Activated T-helper 1 cell treated with anti-CD3 and anti-CD28 coated beads, Interleukin-12 subunit alpha, Interleukin-12 subunit beta, Interleukin-2, Interleukin-4 antibody, amounts not matched to agents 30 ng/mL and 10 ng/mL and 1 ng/mL, durations not matched to agents 14 hours and 24 hours and 36 hours (primary cell): ENCODE measurements around the gene SSH2. TPM values are rescaled to one million over a fixed set of nuclear protein-coding genes. Genes with fewer than 3 reads are reported as not detected.
"Not testable (repeated sequence)": the region's sequence is repeated elsewhere in the genome, so short reads cannot be mapped to it uniquely, and the experiment has no call there.

ENCODE experiments used
- DNase-seq: peaks from one replicate; pipeline ENCODE4 v3.0.0; 2021; ENCODE audit warnings: low spot score
- H3K27ac Mint-ChIP-seq: one replicate; pipeline ENCODE4 v1.8.0; 2021; ENCODE audit warnings: mild to moderate bottlenecking, mixed read lengths
- H3K27me3 Mint-ChIP-seq: one replicate; pipeline ENCODE4 v1.8.0; 2022; ENCODE audit warnings: mild to moderate bottlenecking, moderate library complexity, mixed read lengths; ENCODE audit not compliant: insufficient read depth
- H3K36me3 Mint-ChIP-seq: one replicate; pipeline ENCODE4 v1.8.0; 2021; ENCODE audit warnings: low read depth, mixed read lengths
- H3K4me1 Mint-ChIP-seq: one replicate; pipeline ENCODE4 v1.8.0; 2021; ENCODE audit warnings: low read depth, mixed read lengths
- H3K4me3 Mint-ChIP-seq: one replicate; pipeline ENCODE4 v1.8.0; 2021; ENCODE audit warnings: mild to moderate bottlenecking, moderate library complexity, mixed read lengths
- H3K9me3 Mint-ChIP-seq: one replicate; pipeline ENCODE4 v1.8.0; 2021; ENCODE audit warnings: mixed read lengths
- intact Hi-C: fragments of 100-400 bp; cut with micrococcal nuclease; formaldehyde crosslinking; loops from one replicate; pipeline ENCODE4 v1.15.1; 2024
- total RNA-seq: library from RNA; stranded (reverse); gene quantifications from 2 replicates; pipeline ENCODE4 v1.2.3, GENCODE V29; 2022

The SSH2 gene
- total RNA-seq, 1 donor from 2014 or later: 43.6 TPM

DNA sequence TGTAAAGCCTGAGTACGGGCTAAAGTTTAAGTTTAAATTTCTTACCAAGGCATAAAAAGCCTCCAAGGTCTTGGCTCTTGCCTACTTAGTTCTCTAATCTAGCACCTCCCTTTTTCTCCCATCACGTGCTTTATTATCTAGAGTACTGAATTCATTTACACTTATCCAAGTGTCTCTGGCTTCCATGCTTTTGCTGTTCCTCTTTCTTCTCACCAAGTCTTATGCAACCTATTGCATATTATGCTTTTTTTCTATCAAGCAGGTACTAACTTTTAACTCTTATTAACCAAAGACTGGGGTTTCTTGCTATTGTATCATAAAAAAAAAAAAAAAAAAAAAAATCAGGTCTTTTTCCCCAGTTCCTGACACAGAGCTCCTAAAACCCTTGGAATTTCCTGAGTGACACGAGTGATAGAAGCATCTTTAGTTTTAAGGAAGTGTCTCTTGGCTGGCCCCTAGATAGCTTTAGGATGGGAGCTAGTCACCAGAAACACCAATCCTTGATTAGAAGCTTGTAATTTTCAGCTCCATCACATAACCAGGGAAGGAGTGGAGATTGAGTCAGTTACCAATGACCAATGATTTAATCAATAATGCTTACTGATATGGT, 44.9 kb downstream of the SSH2 start:
- intact Hi-C loops: no loop called here
- H3K36me3 Mint-ChIP-seq: peaks cover 8% of the 10 kb centered on the region
- H3K4me3 Mint-ChIP-seq: no peak overlapping the region
- H3K9me3 Mint-ChIP-seq: no peaks in the 10 kb centered on the region
- H3K27ac Mint-ChIP-seq: no peak overlapping the region
- H3K27me3 Mint-ChIP-seq: peaks cover 2% of the 10 kb centered on the region
- peaks cover 16% of the 10 kb centered on the region for H3K4me1 Mint-ChIP-seq
- no peak for DNase-seq

DNA sequence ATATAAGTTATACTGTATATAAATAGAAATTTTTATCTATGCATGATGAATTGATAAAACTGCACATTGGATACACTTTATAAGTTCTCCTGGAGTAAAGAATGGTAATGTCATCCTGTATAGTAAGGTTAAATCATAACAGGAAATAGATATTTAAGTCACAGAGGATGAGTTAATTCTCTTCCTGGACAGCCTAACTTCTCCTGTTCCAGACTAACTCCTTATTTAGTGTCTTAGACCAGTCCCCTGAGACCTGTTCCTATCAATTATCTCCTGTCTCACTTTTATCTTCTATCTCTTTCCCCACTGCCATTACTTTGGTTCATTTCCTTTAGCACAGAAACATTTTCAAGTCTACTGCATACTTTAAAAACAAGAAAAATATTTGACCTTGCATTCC, 46.5 kb downstream of the SSH2 start:
- intact Hi-C loops: no loop called here
- Mint-ChIP-seq H3K27me3 (peaks cover 2% of the 10 kb centered on the region), H3K27ac (peak overlapping the region; percentile 9), H3K9me3 (no peaks in the 10 kb centered on the region), H3K4me1 (peaks cover 16% of the 10 kb centered on the region), H3K4me3 (no peak overlapping the region), H3K36me3 (peaks cover 7% of the 10 kb centered on the region)
- no peak for DNase-seq

DNA sequence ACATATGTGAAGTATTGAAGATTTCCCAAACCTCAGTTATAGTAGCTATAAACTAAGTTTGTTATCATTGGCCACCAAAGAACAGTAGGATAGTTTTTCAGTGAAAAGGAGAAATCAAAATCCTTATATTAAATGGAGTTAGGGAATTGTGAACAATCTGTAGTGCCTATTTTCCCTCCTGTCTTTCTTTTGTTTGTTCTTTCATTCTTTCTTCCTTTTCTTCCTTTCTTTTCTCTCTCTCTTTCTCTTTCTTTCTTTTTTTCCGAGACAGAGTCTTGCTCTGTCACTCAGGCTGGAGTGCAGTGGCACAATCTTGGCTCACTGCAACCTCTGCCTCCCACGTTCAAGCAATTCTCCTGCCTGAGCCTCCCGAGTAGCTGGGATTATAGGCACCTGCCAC, 48.8 kb downstream of the SSH2 start:
- peaks cover 16% of the 10 kb centered on the region for H3K4me1 Mint-ChIP-seq
- no peaks in the 10 kb centered on the region for H3K9me3 Mint-ChIP-seq
- H3K27ac Mint-ChIP-seq: no peak overlapping the region
- intact Hi-C loops: no loop called here
- H3K27me3 Mint-ChIP-seq: peaks cover 2% of the 10 kb centered on the region
- H3K36me3 Mint-ChIP-seq: peaks cover 7% of the 10 kb centered on the region
- no peak overlapping the region for H3K4me3 Mint-ChIP-seq
- no peak for DNase-seq

DNA sequence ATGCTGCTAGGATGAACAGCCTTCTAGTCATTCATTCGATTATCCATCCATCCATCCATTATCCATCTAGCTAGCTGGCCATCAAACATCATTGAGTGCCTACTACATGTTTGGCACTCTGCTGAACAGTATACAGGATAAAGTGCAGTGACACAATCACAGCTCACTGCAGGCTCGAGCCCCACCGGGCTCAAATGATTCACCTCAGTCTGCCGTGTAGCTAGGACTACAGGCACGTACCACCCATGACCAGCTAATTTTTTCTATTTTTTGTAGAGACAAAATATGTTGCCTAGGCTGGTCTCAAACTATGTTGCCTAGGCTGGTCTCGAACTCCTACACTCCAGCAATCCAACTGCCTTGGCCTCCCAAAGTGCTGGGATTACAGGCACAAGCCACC, 50.0 kb downstream of the SSH2 start:
- Mint-ChIP-seq H3K4me1 (peaks cover 16% of the 10 kb centered on the region), H3K4me3 (no peak overlapping the region), H3K27me3 (peaks cover 2% of the 10 kb centered on the region), H3K27ac (no peak overlapping the region), H3K9me3 (no peaks in the 10 kb centered on the region), H3K36me3 (no peaks in the 10 kb centered on the region)
- intact Hi-C loops: no loop called here
- DNase-seq: no peak

DNA sequence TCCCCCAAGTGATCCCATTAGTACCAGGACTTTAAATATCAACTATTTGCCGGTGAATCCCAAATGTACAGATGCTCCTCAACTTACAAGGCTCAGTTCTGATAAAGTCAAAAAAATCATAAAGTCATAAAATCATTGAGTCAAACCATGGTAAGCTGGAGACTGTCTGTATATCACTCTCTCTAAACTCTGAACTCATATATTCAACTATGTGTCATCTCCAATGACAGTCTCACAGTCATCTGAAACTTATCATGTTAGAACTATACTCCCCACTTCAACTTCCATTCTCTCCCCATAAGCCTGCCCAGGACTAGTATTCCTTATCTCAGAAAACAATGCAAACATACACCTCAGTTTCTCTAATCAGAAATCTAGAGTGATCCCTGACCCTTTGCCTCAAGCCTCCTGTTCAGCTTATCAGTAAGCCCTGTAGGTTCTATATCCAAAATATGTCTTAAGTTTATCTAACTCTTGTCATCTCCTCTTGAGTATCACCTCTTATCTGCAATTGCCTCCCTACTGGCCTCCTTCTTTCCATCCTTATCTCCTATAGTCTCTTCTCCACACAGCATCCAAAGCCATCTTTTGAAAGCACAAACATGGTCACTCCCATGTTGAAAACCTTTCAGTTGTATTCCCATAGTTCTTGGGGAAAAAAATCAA, 55.0 kb downstream of the SSH2 start:
- intact Hi-C loops: no loop called here
- no peak for DNase-seq

DNA sequence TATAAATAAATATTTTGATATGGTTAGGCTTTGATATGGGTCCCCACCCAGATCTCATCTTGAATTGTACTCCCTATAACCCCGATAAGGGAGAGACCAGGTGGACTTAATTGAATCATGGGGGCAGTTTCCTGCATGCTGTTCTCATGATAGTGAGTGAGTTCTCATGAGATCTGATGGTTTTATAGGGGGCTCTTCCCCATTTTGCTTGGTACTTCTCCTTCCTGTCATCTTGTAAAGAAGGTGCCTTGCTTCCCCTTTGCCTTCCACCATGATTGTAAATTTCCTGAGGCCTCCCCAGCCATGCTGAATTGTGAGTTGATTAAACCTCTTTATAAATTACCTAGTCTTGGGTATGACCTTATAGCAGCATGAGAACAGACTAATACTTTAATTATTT, 55.7 kb downstream of the SSH2 start:
- H3K27ac Mint-ChIP-seq, H3K27me3 Mint-ChIP-seq, H3K4me3 Mint-ChIP-seq, DNase-seq, H3K36me3 Mint-ChIP-seq, H3K9me3 Mint-ChIP-seq, H3K4me1 Mint-ChIP-seq, intact Hi-C loops: not testable (repeated sequence)

More for the DNA sequence above, 55.0 kb downstream of the SSH2 start:
- Mint-ChIP-seq H3K9me3 (no peaks in the 10 kb centered on the region), H3K36me3 (no peaks in the 10 kb centered on the region), H3K27me3 (peaks cover 1% of the 10 kb centered on the region), H3K4me1 (no peaks in the 10 kb centered on the region), H3K4me3 (no peak overlapping the region), H3K27ac (no peak overlapping the region)

DNA sequence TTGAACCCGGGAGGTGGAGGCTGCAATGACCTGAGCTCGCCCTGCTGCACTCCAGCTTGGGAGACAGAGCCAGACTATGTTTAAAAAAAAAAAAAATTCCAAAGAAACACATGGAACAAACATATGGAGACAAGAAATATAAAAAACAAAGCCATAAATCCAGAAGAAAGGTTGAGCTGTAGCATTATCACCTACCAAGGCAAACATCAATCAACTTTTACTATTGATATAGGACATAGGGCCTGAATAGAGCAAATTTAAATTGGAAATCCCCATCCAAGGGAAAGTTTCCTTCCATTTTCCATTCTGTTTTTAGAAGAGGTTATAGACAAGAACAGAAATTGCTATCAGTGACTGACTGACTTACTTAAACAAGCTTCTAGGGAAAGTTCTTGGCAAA, 56.6 kb downstream of the SSH2 start:
- intact Hi-C loops: no loop called here

DNA sequence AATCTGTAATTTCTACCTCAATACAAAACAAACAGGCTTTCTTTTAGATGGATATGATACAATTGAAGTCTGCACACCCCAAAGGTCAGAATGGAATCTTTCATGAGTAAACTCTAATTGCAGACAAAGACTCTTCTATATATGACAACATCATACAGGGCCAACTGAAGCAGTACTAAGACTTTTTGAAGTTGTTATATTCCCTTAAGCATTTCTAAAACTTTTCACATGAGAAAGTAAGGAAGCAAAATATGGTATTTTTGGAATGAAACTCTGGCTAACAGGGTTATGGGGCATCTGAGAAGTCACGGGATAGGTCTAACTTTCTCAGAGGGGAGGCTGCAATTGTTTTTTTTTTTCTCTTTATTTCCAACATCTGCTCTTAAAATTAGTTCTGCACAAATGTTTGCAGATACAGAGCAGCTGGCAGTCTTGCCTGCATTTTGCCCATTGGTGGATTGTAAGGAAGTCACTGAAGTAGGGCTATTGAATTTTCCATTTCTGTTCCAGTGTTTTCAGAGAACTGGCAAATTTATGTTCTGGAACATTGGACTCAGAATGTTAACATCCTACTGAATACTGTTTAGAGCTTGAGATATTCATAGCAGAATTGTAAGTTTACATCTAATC, 59.1 kb downstream of the SSH2 start:
- Mint-ChIP-seq H3K36me3 (no peaks in the 10 kb centered on the region), H3K4me3 (no peak overlapping the region), H3K27me3 (peaks cover 1% of the 10 kb centered on the region), H3K9me3 (no peaks in the 10 kb centered on the region), H3K27ac (no peak overlapping the region), H3K4me1 (peaks cover 5% of the 10 kb centered on the region)
- intact Hi-C loops: no loop called here
- DNase-seq: no peak

More for the DNA sequence above, 56.6 kb downstream of the SSH2 start:
- Mint-ChIP-seq H3K4me3 (no peak overlapping the region), H3K4me1 (no peaks in the 10 kb centered on the region), H3K27ac (no peak overlapping the region), H3K27me3 (peaks cover 1% of the 10 kb centered on the region), H3K9me3 (no peaks in the 10 kb centered on the region), H3K36me3 (no peaks in the 10 kb centered on the region)
- no peak for DNase-seq

DNA sequence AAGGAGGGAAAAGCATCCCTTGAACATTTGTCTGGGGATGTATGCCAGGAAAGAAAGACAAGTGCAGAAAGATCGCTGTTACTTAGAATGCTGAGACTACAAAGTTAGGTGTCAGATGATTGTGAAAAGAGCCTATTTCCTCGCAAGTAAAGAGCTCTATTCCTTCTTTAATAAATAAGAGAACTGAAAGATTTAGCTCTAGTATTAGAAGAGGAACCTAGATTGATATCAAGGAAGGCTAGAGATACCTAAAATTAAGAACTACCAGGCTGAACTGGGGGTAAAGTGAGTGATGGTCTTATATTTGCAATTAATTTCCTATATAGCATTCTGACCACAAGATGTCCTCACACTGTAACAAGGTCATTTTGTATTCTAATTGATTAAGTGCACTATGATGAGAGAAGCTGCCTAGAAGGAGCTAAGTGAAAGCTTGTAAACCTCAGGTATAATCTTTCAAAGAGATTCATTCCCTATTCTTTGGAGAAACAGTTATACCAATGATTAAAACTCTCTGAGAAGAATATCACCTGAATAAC, 62.3 kb downstream of the SSH2 start:
- no peaks in the 10 kb centered on the region for H3K9me3 Mint-ChIP-seq
- peaks cover 1% of the 10 kb centered on the region for H3K27me3 Mint-ChIP-seq
- H3K27ac Mint-ChIP-seq: no peak overlapping the region
- DNase-seq: no peak
- H3K4me3 Mint-ChIP-seq: no peak overlapping the region
- H3K4me1 Mint-ChIP-seq: peaks cover 5% of the 10 kb centered on the region
- peaks cover 3% of the 10 kb centered on the region for H3K36me3 Mint-ChIP-seq
- intact Hi-C loops: loop anchor here (1.0 kb wide), 1 partner anchor 64 kb away; no protein-coding TSS in a partner anchor

DNA sequence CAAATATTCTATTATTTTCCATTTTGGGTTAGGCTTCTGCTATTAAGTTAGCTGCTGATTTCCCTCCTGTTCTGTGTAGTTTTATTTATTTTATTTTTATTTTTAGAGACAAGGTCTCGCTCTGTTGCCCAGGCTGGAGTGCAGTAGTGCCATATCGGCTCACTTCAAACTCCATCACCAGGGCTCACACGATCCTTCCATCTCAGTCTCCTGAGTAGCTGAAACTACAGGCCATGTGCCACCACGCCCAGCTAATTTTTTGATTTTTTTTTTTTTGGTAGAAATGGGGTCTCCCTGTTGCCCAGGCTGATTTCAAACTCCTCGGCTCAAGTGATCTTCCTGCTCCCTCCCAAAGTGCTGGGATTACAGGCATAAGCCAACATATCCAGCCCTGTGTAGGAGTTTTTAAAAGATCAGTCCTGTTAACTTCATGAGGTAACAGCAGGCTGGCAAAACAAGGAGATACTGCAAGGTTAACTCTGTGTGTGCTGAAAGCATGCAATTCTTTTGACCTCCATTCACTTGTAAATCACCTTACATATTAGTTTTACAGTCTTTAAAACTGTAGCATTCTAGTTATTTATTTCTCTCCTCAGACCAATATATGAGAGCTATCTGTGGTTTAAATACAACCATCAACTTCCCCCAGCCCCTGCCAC, 63.2 kb downstream of the SSH2 start:
- H3K27ac Mint-ChIP-seq: no peak overlapping the region
- peaks cover 5% of the 10 kb centered on the region for H3K36me3 Mint-ChIP-seq
- H3K27me3 Mint-ChIP-seq: peaks cover 1% of the 10 kb centered on the region
- DNase-seq: no peak
- H3K4me3 Mint-ChIP-seq: no peak overlapping the region
- H3K9me3 Mint-ChIP-seq: peaks cover 3% of the 10 kb centered on the region
- intact Hi-C loops: no loop called here
- H3K4me1 Mint-ChIP-seq: peaks cover 5% of the 10 kb centered on the region

DNA sequence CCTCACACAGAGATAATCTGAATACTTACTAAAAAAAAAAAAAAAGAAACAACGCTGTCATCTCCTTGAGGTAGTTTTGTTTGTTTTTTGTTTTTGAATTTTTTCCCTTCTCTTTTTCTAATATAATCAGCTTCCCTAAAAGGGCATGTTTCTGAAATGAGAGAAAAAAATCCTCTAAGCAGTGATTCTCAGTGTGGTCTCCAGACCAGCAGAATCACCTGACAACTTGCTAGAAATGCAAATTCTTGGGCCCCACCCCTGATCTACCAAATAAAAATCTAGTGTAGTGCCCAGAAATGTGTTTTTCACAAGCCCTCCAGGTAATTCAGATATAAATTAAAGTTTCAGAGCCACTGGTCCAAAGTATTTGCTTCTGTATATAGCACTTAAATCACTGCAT, 65.4 kb downstream of the SSH2 start:
- Mint-ChIP-seq H3K27ac (no peak overlapping the region), H3K36me3 (peaks cover 7% of the 10 kb centered on the region), H3K9me3 (peaks cover 3% of the 10 kb centered on the region), H3K27me3 (peaks cover 1% of the 10 kb centered on the region), H3K4me3 (no peak overlapping the region), H3K4me1 (peaks cover 5% of the 10 kb centered on the region)
- intact Hi-C loops: no loop called here
- no peak for DNase-seq

DNA sequence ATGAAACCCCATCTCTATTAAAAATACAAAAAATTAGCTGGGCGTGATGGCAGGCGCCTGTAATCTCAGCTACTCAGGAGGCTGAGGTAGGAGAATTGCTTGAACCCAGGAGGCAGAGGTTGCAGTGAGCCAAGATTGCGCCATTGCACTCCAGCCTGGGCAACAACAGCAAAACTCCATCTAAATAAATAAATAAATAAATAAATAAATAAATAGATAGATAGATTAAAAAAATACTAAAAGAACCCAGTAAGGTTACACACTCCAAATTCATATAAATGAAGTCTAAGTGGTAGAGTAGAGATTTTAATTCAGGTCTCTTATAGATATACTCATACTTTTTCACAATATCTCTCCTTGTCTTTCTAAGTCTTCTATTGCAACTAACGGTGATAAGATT, 65.9 kb downstream of the SSH2 start:
- H3K36me3 Mint-ChIP-seq, H3K4me3 Mint-ChIP-seq, DNase-seq, H3K27ac Mint-ChIP-seq, intact Hi-C loops, H3K4me1 Mint-ChIP-seq, H3K27me3 Mint-ChIP-seq, H3K9me3 Mint-ChIP-seq: not testable (repeated sequence)

DNA sequence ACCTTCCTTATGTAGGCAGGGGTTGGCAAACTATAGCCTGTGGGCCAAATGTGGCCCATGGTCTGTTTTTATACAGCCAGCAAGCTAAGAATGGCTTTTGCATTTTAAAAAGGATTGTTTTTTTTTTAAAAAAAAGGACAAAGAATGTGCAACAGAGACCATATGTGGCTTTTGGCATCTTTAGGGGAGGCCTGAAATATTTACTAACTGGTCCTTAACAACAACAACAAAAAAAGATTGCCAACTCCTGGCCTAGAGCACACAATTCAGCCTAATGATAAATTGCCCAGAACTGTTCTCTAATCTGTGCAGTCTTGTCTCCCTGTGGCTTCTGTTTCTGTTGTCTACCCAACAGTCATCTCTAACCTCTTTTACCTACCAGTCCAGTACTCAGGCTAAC, 67.1 kb downstream of the SSH2 start:
- no peak for DNase-seq
- Mint-ChIP-seq H3K4me1 (peaks cover 5% of the 10 kb centered on the region), H3K27me3 (peaks cover 1% of the 10 kb centered on the region), H3K4me3 (no peak overlapping the region), H3K27ac (no peak overlapping the region), H3K9me3 (peaks cover 6% of the 10 kb centered on the region), H3K36me3 (peaks cover 7% of the 10 kb centered on the region)
- intact Hi-C loops: no loop called here
